ENCODE results near the gene GCNT2.
A peak's percentile ranks its signal among the peaks of the same experiment; 100 is the strongest.

The GCNT2 gene

DNA sequence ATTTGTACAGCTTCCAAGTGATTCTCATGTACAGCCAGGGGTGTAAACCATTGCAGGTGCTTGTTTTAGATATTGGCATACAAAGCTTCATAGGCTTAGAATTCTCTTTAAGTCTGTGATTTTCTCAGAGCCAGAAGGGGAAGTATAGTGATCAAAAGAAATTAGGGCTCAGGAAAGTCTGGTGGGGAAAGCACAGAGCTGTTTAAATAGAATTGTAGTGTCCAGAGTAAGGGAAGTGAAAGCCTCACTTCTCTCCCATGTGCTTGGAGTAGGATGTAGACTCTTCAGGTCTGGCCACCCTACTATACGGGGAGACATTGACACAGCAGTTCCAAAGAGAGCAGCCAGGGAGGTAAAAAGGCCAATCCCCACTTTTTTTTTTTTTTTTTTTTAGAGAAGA is 10.4 kb downstream of the GCNT2 start:
- H3K79me2 ChIP-seq (ENCODE audit: insufficient read depth, low read length), result peaks cover 31% of the 10 kb centered on the region

DNA sequence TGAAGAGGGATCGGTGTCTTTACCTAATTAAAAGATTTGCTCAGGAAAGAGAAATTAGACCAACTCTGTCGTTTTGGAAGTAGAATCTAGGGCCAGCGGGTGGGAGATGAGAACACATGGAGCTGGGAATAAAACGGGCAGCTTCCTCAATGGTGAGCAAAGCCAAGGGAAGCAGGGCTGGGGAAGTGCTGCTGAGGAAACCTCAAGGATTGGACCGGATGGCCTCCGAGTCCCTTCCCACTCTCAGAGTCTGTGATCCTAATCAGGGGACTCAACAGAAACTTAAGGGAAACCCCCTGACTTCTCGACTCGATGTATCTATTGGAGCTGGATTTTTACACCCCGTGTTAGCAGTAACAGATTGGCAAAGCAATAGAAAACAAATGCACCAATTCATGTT is 10.8 kb downstream of the GCNT2 start:
- H3K9ac ChIP-seq (ENCODE audit: low read length), result peak overlapping the region; percentile 81
- peak overlapping the region; percentile 90 for H3K4me3 ChIP-seq (ENCODE audit: low read depth, low read length, poor library complexity, severe bottlenecking)

More for the DNA sequence above, 10.4 kb downstream of the GCNT2 start:
- H3K4me3 ChIP-seq (ENCODE audit: low read depth, low read length, poor library complexity, severe bottlenecking), result peak overlapping the region; percentile 90
- H3K4me2 ChIP-seq (ENCODE audit: low read length), result peak overlapping the region; percentile 98
- peaks cover 4% of the 10 kb centered on the region; the same call in 1 of the 2 replicates for H3K36me3 ChIP-seq (ENCODE audit: insufficient read depth, low read length)
- H2AFZ ChIP-seq (ENCODE audit: low read length), result no peak overlapping the region
- no peaks in the 10 kb centered on the region for H4K20me1 ChIP-seq (ENCODE audit: insufficient read depth, low read length)
- H3K4me1 ChIP-seq (ENCODE audit: insufficient read depth, low read length, severe bottlenecking), result peaks cover 68% of the 10 kb centered on the region
- H3K9me2 ChIP-seq (ENCODE audit: low read depth, low read length), result no peaks in the 10 kb centered on the region
- TF ChIP-seq, protein P1, sequence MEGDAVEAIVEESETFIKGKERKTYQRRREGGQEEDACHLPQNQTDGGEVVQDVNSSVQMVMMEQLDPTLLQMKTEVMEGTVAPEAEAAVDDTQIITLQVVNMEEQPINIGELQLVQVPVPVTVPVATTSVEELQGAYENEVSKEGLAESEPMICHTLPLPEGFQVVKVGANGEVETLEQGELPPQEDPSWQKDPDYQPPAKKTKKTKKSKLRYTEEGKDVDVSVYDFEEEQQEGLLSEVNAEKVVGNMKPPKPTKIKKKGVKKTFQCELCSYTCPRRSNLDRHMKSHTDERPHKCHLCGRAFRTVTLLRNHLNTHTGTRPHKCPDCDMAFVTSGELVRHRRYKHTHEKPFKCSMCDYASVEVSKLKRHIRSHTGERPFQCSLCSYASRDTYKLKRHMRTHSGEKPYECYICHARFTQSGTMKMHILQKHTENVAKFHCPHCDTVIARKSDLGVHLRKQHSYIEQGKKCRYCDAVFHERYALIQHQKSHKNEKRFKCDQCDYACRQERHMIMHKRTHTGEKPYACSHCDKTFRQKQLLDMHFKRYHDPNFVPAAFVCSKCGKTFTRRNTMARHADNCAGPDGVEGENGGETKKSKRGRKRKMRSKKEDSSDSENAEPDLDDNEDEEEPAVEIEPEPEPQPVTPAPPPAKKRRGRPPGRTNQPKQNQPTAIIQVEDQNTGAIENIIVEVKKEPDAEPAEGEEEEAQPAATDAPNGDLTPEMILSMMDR (IDR thresholded peaks at IDR 0.05; ENCODE audit: low read length), result no peak
- TF ChIP-seq EZH2 (IDR thresholded peaks at IDR 0.05; ENCODE audit: borderline replicate concordance, low read length), result no peak
- H3K9me3 ChIP-seq (ENCODE audit: low read length), result no peaks in the 10 kb centered on the region
- H3K27me3 ChIP-seq (ENCODE audit: insufficient read depth, low read length), result no peaks in the 10 kb centered on the region
- H3K27ac ChIP-seq (ENCODE audit: low read depth, low read length, poor library complexity, severe bottlenecking), result peak overlapping the region; percentile 95
- peaks cover 9% of the 10 kb centered on the region; the same call in 1 of the 2 replicates for H3F3A ChIP-seq (ENCODE audit: insufficient read depth, low read length)
- H3K9ac ChIP-seq (ENCODE audit: low read length), result peak overlapping the region; percentile 81

DNA sequence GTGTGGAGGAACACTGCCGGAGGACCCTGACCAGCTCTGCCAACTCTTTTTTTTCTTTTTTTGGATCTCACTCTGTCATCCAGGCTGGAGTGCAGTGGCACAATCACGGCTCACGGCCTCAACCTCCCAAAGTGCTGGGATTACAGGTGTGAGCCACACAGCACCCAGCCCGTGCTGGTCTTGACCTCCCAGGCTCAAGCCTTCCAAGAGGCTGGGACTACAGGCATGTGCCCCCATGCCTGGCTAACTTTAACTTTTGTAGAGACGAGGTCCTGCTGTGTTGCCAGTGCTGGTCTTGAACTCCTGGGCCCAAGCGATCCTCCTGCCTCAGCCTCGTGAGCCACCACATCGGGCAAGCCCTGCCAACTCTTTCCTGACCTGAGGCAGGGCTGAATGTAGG is 11.2 kb downstream of the GCNT2 start:
- H4K20me1 ChIP-seq (ENCODE audit: insufficient read depth, low read length), result no peaks in the 10 kb centered on the region
- H3K9me3 ChIP-seq (ENCODE audit: low read length), result no peaks in the 10 kb centered on the region
- H3K79me2 ChIP-seq (ENCODE audit: insufficient read depth, low read length), result peaks cover 39% of the 10 kb centered on the region
- no peak overlapping the region for H2AFZ ChIP-seq (ENCODE audit: low read length)
- H3K9me2 ChIP-seq (ENCODE audit: low read depth, low read length), result no peaks in the 10 kb centered on the region
- H3K4me1 ChIP-seq (ENCODE audit: insufficient read depth, low read length, severe bottlenecking), result peaks cover 75% of the 10 kb centered on the region
- peak overlapping the region; percentile 90 for H3K4me3 ChIP-seq (ENCODE audit: low read depth, low read length, poor library complexity, severe bottlenecking)
- H3K9ac ChIP-seq (ENCODE audit: low read length), result peak overlapping the region; percentile 81
- H3K36me3 ChIP-seq (ENCODE audit: insufficient read depth, low read length), result peaks cover 9% of the 10 kb centered on the region; the same call in 1 of the 2 replicates
- H3K27me3 ChIP-seq (ENCODE audit: insufficient read depth, low read length), result no peaks in the 10 kb centered on the region
- TF ChIP-seq, protein P1 (IDR thresholded peaks at IDR 0.05; ENCODE audit: low read length), result no peak
- no peak for TF ChIP-seq EZH2 (IDR thresholded peaks at IDR 0.05; ENCODE audit: borderline replicate concordance, low read length)
- peak overlapping the region; percentile 98 for H3K4me2 ChIP-seq (ENCODE audit: low read length)
- peaks cover 9% of the 10 kb centered on the region; the same call in 1 of the 2 replicates for H3F3A ChIP-seq (ENCODE audit: insufficient read depth, low read length)
- peak overlapping the region; percentile 95 for H3K27ac ChIP-seq (ENCODE audit: low read depth, low read length, poor library complexity, severe bottlenecking)

More for the DNA sequence above, 10.8 kb downstream of the GCNT2 start:
- Histone ChIP-seq H3K27me3 (ENCODE audit: insufficient read depth, low read length) (no peaks in the 10 kb centered on the region), H4K20me1 (ENCODE audit: insufficient read depth, low read length) (no peaks in the 10 kb centered on the region), H3K9me3 (ENCODE audit: low read length) (no peaks in the 10 kb centered on the region), H3K4me1 (ENCODE audit: insufficient read depth, low read length, severe bottlenecking) (peaks cover 71% of the 10 kb centered on the region), H3K27ac (ENCODE audit: low read depth, low read length, poor library complexity, severe bottlenecking) (peak overlapping the region; percentile 95), H3K36me3 (ENCODE audit: insufficient read depth, low read length) (peaks cover 6% of the 10 kb centered on the region; the same call in 1 of the 2 replicates), H3K9me2 (ENCODE audit: low read depth, low read length) (no peaks in the 10 kb centered on the region), H3F3A (ENCODE audit: insufficient read depth, low read length) (peaks cover 9% of the 10 kb centered on the region; the same call in 1 of the 2 replicates), H2AFZ (ENCODE audit: low read length) (no peak overlapping the region), H3K79me2 (ENCODE audit: insufficient read depth, low read length) (peaks cover 34% of the 10 kb centered on the region), H3K4me2 (ENCODE audit: low read length) (peak overlapping the region; percentile 98)
- TF ChIP-seq EZH2 (IDR thresholded peaks at IDR 0.05; ENCODE audit: borderline replicate concordance, low read length), result no peak
- TF ChIP-seq, protein P1 (IDR thresholded peaks at IDR 0.05; ENCODE audit: low read length), result no peak
